ENCODE results near the gene SCGN. TPM values are rescaled to one million over a fixed set of nuclear protein-coding genes. Genes with fewer than 3 reads are reported as not detected.

SCGN gene, protein sequence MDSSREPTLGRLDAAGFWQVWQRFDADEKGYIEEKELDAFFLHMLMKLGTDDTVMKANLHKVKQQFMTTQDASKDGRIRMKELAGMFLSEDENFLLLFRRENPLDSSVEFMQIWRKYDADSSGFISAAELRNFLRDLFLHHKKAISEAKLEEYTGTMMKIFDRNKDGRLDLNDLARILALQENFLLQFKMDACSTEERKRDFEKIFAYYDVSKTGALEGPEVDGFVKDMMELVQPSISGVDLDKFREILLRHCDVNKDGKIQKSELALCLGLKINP
- total RNA-seq: not detected in 2 replicates

DNA sequence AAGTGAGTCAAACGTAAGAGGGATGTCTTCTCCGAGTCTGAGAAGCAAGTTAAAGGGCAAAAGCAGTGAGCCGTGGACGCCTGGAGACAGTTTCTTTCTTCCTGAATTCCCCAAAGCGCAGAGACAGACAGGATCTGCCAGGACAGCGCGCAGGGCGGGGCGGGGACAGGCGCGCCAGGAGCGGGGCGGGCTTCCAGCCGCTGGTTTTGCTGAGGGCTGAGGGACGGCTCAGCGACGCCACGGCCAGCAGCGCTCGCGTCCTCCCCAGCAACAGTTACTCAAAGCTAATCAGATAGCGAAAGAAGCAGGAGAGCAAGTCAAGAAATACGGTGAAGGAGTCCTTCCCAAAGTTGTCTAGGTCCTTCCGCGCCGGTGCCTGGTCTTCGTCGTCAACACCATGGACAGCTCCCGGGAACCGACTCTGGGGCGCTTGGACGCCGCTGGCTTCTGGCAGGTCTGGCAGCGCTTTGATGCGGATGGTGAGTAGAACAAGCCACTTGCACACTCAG, at the start of gene SCGN:
Gene SCGN (plus strand): TSS at position 209 of the 509 bp plus-strand sequence. CDS start 189 bp downstream, at position 398.

Other genes with a start within 250 kb of the SCGN start
- gene SLC17A4, start 102.5 kb downstream of the SCGN start, total RNA-seq: not detected in 2 replicates
- gene SLC17A1, start 179.8 kb downstream of the SCGN start, total RNA-seq: not detected in 2 replicates
- gene SLC17A3, start 222.0 kb downstream of the SCGN start, total RNA-seq: not detected in 2 replicates

Data from nasal cavity respiratory epithelium epithelial cell of viscerocranial mucosa (primary cell).